Measurements from ENCODE around the gene ARL15. TPM values are rescaled to one million over a fixed set of nuclear protein-coding genes. Genes with fewer than 3 reads are reported as not detected.
A peak's percentile ranks its signal among the peaks of the same experiment; 100 is the strongest.

Gene ARL15
- total and polyA plus RNA-seq, 9 of the 15 experiments (the other 6 are each of a cell fraction or from before 2014, with no cell fraction given) = 18.5 to 80.4 (median 57.0) TPM

DNA sequence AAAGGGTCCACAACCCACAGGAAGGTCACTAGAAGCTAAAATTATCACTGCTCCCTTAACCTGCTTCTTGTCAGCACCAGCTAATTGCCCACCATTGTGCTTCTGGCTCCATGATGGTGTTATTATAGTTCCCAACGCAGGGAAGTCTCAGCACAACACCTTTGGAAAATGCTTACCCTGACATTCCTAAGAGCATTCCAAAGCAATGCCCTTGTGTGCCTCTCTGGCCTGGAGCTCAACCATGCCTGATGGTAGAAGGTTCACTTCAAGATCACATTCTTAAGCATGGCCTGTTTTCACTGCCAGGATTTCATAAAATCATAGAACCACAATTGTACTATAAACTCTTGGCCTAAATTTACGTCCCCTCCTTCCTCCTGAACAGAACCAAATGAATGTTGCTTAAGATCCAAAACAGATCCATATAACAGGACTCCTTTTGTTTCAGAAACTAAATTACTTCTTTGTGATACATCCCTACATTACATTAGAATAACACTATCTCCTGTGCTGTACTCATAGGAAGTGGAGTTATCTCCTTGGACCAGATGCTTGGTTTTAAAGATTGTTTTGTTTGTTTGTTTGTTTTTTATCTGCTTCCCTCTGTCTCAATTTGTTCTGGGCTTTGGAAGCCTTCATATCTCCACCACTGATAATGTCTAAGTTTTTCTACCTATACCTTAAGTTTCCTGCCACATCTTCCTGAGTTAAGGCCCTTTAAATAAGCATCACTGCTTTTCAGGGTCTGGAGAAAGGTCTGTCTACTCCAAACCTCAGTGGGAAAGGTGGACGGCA is 32.1 kb downstream of the ARL15 start (continued):
- TF ChIP-seq, protein P1, sequence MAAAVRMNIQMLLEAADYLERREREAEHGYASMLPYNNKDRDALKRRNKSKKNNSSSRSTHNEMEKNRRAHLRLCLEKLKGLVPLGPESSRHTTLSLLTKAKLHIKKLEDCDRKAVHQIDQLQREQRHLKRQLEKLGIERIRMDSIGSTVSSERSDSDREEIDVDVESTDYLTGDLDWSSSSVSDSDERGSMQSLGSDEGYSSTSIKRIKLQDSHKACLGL (CRISPR knock-in tag; IDR thresholded peaks at IDR 0.05; ENCODE audit: borderline replicate concordance, poor library complexity, severe bottlenecking) = no peak
- TF ChIP-seq MAZ (CRISPR knock-in tag; conservative IDR thresholded peaks at IDR 0.05 in 1 of 2, IDR thresholded peaks at IDR 0.05 in 1 of 2) (no peak), MTA1 (IDR thresholded peaks at IDR 0.05; ENCODE audit: borderline replicate concordance) (peak; percentile 57; the same call in 1 of the 2 replicates), KLF13 (tag; IDR thresholded peaks at IDR 0.05; ENCODE audit: borderline replicate concordance, low read depth) (no peak), ZNF76 (CRISPR knock-in tag; IDR thresholded peaks at IDR 0.05; ENCODE audit: borderline replicate concordance) (no peak), U2AF1 (optimal IDR thresholded peaks at IDR 0.05; ENCODE audit: low read depth, low read length) (no peak), ZNF584 (CRISPR knock-in tag; IDR thresholded peaks at IDR 0.05; ENCODE audit: low read depth) (no peak), ZNF133 (CRISPR knock-in tag; IDR thresholded peaks at IDR 0.05) (no peak), GATA2 (CRISPR knock-in tag; IDR thresholded peaks at IDR 0.05) (no peak), TGIF2 (CRISPR knock-in tag; IDR thresholded peaks at IDR 0.05) (no peak), POLR2A (conservative IDR thresholded peaks at IDR 0.05) (no peak), ZNF41 (CRISPR knock-in tag; conservative IDR thresholded peaks at IDR 0.05) (no peak), POLR2B (IDR thresholded peaks at IDR 0.05; ENCODE audit: low read depth, partially characterized antibody) (no peak), KDM4B (IDR thresholded peaks at IDR 0.05; ENCODE audit: borderline replicate concordance in 2 of 2, low read depth in 1 of 2) (no peak), ARHGAP35 (IDR thresholded peaks at IDR 0.05; ENCODE audit: partially characterized antibody) (no peak), SOX6 (IDR thresholded peaks at IDR 0.05) (peak; percentile 93), HLTF (IDR thresholded peaks at IDR 0.05) (no peak), E2F3 (CRISPR knock-in tag; IDR thresholded peaks at IDR 0.05) (no peak), BRCA1 (IDR thresholded peaks at IDR 0.05) (no peak), BRCA1 (CRISPR knock-in tag; IDR thresholded peaks at IDR 0.05) (no peak), ZNF121 (CRISPR knock-in tag; conservative IDR thresholded peaks at IDR 0.05) (no peak), SMARCA4 (IDR thresholded peaks at IDR 0.05) (peak; percentile 89), PURB (CRISPR knock-in tag; IDR thresholded peaks at IDR 0.05; ENCODE audit: low read depth) (no peak), STAT5A (IDR thresholded peaks at IDR 0.05; ENCODE audit: borderline replicate concordance, low read length) (no peak), FOS (IDR thresholded peaks at IDR 0.05; ENCODE audit: extremely low read depth, insufficient read length) (no peak), ZNF316 (IDR thresholded peaks at IDR 0.05) (no peak), ZNF354B (CRISPR knock-in tag; IDR thresholded peaks at IDR 0.05) (no peak), SMARCB1 (IDR thresholded peaks at IDR 0.05; ENCODE audit: insufficient read length, low read depth) (no peak)

Measured in K562 (cell line).